Activated T-helper 1 cell treated with anti-CD3 and anti-CD28 coated beads, Interleukin-2, amount 50 U/mL, for 16 hours (primary cell): ENCODE results near the gene KMT2A.
A peak's percentile ranks its signal among the peaks of the same experiment; 100 is the strongest.
"Not testable (repeated sequence)": the region's sequence is repeated elsewhere in the genome, so short reads cannot be mapped to it uniquely, and the experiment has no call there.

Experiments
- DNase-seq, 2 donors: peaks; one replicate each; pipeline ENCODE4 v3.0.0-alpha.2; 2020; ENCODE audit warnings: low read depth in 1 of 2, low spot score in 1 of 2

The KMT2A gene

DNA sequence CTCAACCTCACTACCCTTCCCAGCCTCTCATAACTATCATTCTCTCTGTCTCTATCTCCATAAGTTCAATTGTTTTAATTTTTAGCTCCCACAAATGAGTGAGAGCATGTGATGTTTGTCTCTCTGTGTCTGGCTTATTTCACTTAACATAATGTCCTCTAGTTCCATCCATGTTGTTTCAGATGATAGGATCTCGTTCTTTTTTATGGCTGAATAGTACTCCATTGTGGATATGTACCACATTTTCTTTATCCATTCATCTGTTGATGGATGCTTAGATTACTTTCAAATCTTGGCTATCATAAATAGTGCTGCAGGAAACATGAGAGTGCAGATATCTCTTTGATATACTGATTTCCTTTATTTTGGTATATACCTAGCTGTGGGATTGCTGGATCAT lies 44.9 kb downstream of the KMT2A start:
- not testable (repeated sequence) for DNase-seq

GRCh38 chr11:118484405-118484804 lies 48.1 kb downstream of the KMT2A start:
- DNase-seq: no peak

DNA sequence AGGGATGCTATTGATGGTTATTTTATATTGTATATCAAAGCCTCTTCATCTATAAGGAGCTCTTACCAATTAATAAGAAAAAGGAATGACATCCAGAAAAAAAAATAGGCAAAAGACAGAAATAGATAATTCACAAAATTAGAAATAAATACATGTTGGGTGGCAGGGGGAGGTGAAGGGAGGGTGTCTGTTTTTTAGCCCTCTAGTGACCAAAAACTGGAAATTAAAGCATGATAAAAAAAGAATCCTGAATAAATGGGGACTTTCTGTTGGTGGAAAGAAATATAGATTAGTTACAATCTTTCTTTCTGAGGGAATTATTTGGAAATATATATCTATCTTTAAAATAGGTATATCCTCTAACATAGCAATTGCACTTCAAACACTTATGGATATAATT lies 49.0 kb downstream of the KMT2A start:
- DNase-seq: no peak

GRCh38 chr11:118488480-118489109 lies 52.3 kb downstream of the KMT2A start:
- DNase-seq: peak; percentile 61 to 67

DNA sequence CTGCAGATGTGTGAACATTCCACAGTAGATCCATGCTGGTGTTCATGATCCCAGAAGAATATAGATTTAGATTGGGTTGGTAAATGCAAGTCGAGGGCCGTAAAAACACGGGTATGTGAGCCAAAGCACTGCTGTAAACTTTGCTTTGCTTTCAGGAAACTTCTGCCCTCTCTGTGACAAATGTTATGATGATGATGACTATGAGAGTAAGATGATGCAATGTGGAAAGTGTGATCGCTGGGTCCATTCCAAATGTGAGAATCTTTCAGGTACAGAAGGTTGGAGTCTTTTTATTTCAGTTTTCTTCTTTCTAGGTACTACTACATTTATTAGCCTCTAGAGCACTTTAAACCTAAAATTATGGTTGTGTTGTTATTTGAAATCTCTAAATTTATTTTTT lies 54.7 kb downstream of the KMT2A start:
- no peak for DNase-seq

GRCh38 chr11:118497831-118498230 lies 61.5 kb downstream of the KMT2A start:
- no peak for DNase-seq

DNA sequence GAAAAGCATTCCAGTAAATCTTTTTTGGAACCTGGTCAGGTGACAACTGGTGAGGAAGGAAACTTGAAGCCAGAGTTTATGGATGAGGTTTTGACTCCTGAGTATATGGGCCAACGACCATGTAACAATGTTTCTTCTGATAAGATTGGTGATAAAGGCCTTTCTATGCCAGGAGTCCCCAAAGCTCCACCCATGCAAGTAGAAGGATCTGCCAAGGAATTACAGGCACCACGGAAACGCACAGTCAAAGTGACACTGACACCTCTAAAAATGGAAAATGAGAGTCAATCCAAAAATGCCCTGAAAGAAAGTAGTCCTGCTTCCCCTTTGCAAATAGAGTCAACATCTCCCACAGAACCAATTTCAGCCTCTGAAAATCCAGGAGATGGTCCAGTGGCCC lies 66.9 kb downstream of the KMT2A start:
- no peak for DNase-seq

GRCh38 chr11:118511601-118512000 lies 75.3 kb downstream of the KMT2A start:
- no peak for DNase-seq

- DNase-seq: no peak
These were observed 77.8 kb downstream of the KMT2A start for GRCh38 chr11:118514103-118514502.

- DNase-seq: no peak
These were observed 83.3 kb downstream of the KMT2A start for GRCh38 chr11:118519549-118519948.

DNA sequence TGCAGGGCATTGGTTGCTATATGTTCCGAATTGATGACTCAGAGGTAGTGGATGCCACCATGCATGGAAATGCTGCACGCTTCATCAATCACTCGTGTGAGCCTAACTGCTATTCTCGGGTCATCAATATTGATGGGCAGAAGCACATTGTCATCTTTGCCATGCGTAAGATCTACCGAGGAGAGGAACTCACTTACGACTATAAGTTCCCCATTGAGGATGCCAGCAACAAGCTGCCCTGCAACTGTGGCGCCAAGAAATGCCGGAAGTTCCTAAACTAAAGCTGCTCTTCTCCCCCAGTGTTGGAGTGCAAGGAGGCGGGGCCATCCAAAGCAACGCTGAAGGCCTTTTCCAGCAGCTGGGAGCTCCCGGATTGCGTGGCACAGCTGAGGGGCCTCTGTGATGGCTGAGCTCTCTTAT lies 85.6 kb downstream of the KMT2A start:
- DNase-seq: no peak

DNA sequence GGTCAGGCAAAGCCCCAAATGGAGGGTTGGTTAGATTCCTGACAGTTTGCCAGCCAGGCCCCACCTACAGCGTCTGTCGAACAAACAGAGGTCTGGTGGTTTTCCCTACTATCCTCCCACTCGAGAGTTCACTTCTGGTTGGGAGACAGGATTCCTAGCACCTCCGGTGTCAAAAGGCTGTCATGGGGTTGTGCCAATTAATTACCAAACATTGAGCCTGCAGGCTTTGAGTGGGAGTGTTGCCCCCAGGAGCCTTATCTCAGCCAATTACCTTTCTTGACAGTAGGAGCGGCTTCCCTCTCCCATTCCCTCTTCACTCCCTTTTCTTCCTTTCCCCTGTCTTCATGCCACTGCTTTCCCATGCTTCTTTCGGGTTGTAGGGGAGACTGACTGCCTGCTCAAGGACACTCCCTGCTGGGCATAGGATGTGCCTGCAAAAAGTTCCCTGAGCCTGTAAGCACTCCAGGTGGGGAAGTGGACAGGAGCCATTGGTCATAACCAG lies 86.3 kb downstream of the KMT2A start:
- no peak for DNase-seq

- no peak for DNase-seq
These were observed 88.1 kb downstream of the KMT2A start for GRCh38 chr11:118524356-118524755.

GRCh38 chr11:118524757-118525470 lies 88.6 kb downstream of the KMT2A start:
- no peak for DNase-seq

- DNase-seq: no peak
These were observed 90.4 kb downstream of the KMT2A start for GRCh38 chr11:118526688-118527087.

GRCh38 chr11:118527109-118527508 lies 90.8 kb downstream of the KMT2A start, which contains the start of gene TTC36:
Gene TTC36, plus strand, starts transcription at chr11:118527474. Its CDS starts 21 bp downstream, at chr11:118527495.
- no peak for DNase-seq

GRCh38 chr11:118528511-118528910 lies 92.2 kb downstream of the KMT2A start:
- DNase-seq: no peak

GRCh38 chr11:118529584-118530175 lies 93.4 kb downstream of the KMT2A start:
- no peak for DNase-seq

- no peak for DNase-seq
These were observed 93.9 kb downstream of the KMT2A start for GRCh38 chr11:118530180-118530682.

DNA sequence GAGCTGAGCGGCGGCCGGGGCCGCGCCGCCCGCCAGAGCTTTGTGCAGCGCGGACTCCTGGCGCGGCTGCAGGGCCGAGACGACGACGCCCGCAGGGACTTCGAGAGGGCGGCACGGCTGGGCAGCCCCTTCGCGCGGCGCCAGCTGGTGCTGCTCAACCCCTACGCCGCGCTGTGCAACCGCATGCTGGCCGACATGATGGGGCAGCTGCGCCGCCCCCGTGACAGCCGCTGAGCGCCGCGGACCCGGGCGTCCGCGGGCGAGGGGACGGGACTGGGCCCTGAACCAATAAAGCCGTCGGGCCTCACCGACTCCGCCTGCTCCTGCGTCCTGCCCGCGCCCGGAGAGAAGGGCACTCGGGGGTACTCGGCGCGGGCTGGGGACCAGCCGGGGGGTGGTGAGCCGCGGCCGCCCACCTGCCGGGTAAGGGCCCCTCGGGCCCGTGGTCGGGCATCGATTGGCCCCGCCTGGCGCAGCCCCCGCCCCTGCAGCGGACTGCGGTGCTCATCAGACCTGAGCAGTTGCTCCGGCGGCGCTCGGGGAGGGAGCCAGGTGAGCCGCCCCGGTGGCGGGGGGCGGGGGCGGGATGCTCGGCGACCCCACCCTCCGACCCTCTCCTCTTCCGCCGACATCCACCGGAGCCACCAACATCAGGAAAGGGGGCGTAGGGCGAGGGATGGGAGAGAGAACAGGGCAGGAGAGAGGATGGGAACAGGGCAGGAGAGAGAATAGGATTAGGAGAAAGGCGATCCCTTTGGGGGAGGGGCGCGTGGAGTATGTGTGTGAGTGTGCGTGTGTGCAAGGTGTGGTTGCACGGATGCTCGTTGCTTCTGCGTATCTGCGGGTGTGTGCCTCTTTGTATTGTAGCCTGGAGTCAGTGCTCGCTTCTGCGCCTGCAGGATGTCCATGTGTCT lies 94.6 kb downstream of the KMT2A start, which contains the start of gene TMEM25:
Gene TMEM25 (plus strand): TSS at position 510 of the 914 bp plus-strand sequence. CDS start 610 bp downstream, outside the sequence.
- peak; percentile 46 to 59 for DNase-seq

DNA sequence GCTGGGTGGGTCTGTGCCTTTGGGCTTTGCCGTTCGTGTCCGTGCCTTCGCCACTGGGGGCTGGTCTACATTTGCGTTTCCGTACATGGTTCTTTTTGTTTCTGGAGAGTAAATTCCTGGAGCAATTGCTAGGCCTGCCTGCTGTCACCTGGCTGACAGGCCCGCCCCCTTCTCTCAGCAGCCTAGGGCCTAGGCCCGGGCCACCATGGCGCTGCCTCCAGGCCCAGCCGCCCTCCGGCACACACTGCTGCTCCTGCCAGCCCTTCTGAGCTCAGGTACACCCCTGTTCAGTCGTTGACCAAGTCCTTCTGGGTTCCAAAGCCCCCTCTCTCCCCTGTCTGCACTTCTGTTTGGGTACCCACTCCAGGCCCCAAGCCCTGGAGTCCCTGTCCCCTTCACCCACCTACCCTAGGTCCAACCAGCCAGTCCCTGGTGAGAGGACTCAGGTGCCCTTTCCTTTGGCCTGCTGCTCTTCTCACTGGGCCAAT lies 95.3 kb downstream of the KMT2A start:
- no peak for DNase-seq
